Peyer's patch (tissue), 4 donors: ENCODE data around the gene NLRP3. TPM values are rescaled to one million over a fixed set of nuclear protein-coding genes. Genes with fewer than 3 reads are reported as not detected.
A peak's percentile ranks its signal among the peaks of the same experiment; 100 is the strongest.

Experiments
- DNase-seq, 3 donors: peaks; one replicate each; pipeline ENCODE4 v3.0.0-alpha.2; 2017 to 2019
- H3K27ac ChIP-seq, 4 donors: fragments of 200-600 bp; sonication (generic); one replicate each; pipeline ENCODE4 v1.5.1; 2016 to 2019
- H3K27me3 ChIP-seq, 2 donors: fragments of 200-600 bp; sonication (generic); one replicate each; pipeline ENCODE4 v1.5.1; 2019
- H3K36me3 ChIP-seq, 3 donors: fragments of 200-600 bp; sonication (generic); one replicate each; pipeline ENCODE4 v1.5.1; 2016 to 2019
- H3K4me1 ChIP-seq, 4 donors: fragments of 200-600 bp; sonication (generic); one replicate each; pipeline ENCODE4 v1.5.1; 2016 to 2019
- H3K4me3 ChIP-seq, 4 donors: fragments of 200-600 bp; sonication (generic); 1 replicate in 3 of 4; 2 replicates in 1 of 4; pipeline ENCODE4 v1.5.1; 2016 to 2019; ENCODE audit warnings: mild to moderate bottlenecking in 1 of 4
- H3K9me3 ChIP-seq, 4 donors: fragments of 200-600 bp; sonication (generic); one replicate each; pipeline ENCODE4 v1.5.1; 2016 to 2019; ENCODE audit warnings: mild to moderate bottlenecking in 1 of 4
- CTCF ChIP-seq, 6 experiments: fragments of 450-650 bp in 4 of 6; fragments of 200-600 bp in 2 of 6; sonication (generic) in 1 of 6; IDR thresholded peaks; one replicate each; pipeline ENCODE4 v1.5.1; 2017 to 2019; ENCODE audit warnings: antibody characterized with exemption in 6 of 6, mild to moderate bottlenecking in 3 of 6, moderate library complexity in 1 of 6
- POLR2A ChIP-seq, 2 donors: fragments of 450-650 bp; IDR thresholded peaks; one replicate each; pipeline ENCODE4 v1.5.1; 2017; ENCODE audit warnings: antibody characterized with exemption in 2 of 2, mild to moderate bottlenecking in 2 of 2, moderate library complexity in 2 of 2
- total RNA-seq, 4 donors: library from RNA; depleted of rRNA; stranded (reverse); fragments of >200 nt; gene quantifications; one replicate each; pipeline ENCODE4 v1.1.0, GENCODE V29; 2016

The NLRP3 gene
- total RNA-seq, 4 donors from 2014 or later: 0.47 to 9.1 (median 0.67) TPM; not detected in 1

DNA sequence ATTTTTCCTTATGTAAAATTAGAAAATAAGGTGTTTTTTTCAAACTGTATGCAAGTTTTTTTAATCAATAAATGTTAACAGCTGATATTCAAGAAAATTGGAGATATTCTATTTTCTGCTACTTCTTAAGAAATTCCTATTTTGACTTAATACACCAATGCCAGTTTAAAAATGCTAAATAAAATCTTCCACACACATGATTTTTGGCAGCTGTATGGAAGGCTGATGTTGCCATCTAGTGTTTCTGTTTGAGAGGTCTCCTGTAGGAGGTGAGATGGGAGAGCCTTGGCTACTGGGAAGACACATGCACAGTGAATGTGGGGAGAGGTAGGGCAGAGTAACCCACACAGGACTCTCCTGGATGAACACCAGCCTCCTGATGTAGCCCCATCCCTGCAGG lies 71.1 kb downstream of the NLRP3 start:
- H3K27ac ChIP-seq: no peak overlapping the region
- DNase-seq: peak in 1 of 3 donors; percentile 63
- no peaks in the 10 kb centered on the region for H3K4me1 ChIP-seq
- H3K36me3 ChIP-seq: no peaks in the 10 kb centered on the region
- no peak overlapping the region for H3K4me3 ChIP-seq
- H3K9me3 ChIP-seq: no peaks in the 10 kb centered on the region
- TF ChIP-seq POLR2A (IDR thresholded peaks at IDR 0.05): no peak
- peak in 5 of 6 experiments; percentile 5 to 80 (median 71) for TF ChIP-seq CTCF (IDR thresholded peaks at IDR 0.05)
- H3K27me3 ChIP-seq: no peaks in the 10 kb centered on the region

- Histone ChIP-seq H3K4me3 (no peak overlapping the region), H3K36me3 (no peaks in the 10 kb centered on the region), H3K27ac (no peak overlapping the region), H3K27me3 (no peaks in the 10 kb centered on the region), H3K4me1 (no peaks in the 10 kb centered on the region), H3K9me3 (no peaks in the 10 kb centered on the region)
- TF ChIP-seq CTCF (IDR thresholded peaks at IDR 0.05) (no peak), POLR2A (IDR thresholded peaks at IDR 0.05) (no peak)
- DNase-seq: no peak
Measured at GRCh38 chr1:247491328-247491727, 75.4 kb downstream of the NLRP3 start.

- no peaks in the 10 kb centered on the region for H3K27me3 ChIP-seq
- H3K36me3 ChIP-seq: no peaks in the 10 kb centered on the region
- no peaks in the 10 kb centered on the region for H3K9me3 ChIP-seq
- no peaks in the 10 kb centered on the region for H3K4me1 ChIP-seq
- no peak for DNase-seq
- no peak overlapping the region for H3K27ac ChIP-seq
- no peak for TF ChIP-seq POLR2A (IDR thresholded peaks at IDR 0.05)
- no peak for TF ChIP-seq CTCF (IDR thresholded peaks at IDR 0.05)
- H3K4me3 ChIP-seq: no peak overlapping the region
Measured at GRCh38 chr1:247493106-247493505, 77.1 kb downstream of the NLRP3 start.

GRCh38 chr1:247494767-247495166 lies 78.8 kb downstream of the NLRP3 start:
- H3K27me3 ChIP-seq: no peaks in the 10 kb centered on the region
- H3K4me1 ChIP-seq: no peaks in the 10 kb centered on the region
- no peak overlapping the region for H3K4me3 ChIP-seq
- no peak for DNase-seq
- TF ChIP-seq CTCF (IDR thresholded peaks at IDR 0.05) (no peak), POLR2A (IDR thresholded peaks at IDR 0.05) (no peak)
- no peaks in the 10 kb centered on the region for H3K36me3 ChIP-seq
- no peak overlapping the region for H3K27ac ChIP-seq
- H3K9me3 ChIP-seq: no peaks in the 10 kb centered on the region

GRCh38 chr1:247496581-247497285 lies 80.8 kb downstream of the NLRP3 start:
- Histone ChIP-seq H3K4me3 (no peak overlapping the region), H3K36me3 (no peaks in the 10 kb centered on the region), H3K27ac (no peak overlapping the region), H3K27me3 (no peaks in the 10 kb centered on the region), H3K4me1 (no peaks in the 10 kb centered on the region), H3K9me3 (no peaks in the 10 kb centered on the region)
- no peak for DNase-seq
- TF ChIP-seq CTCF (IDR thresholded peaks at IDR 0.05) (no peak), POLR2A (IDR thresholded peaks at IDR 0.05) (no peak)

Other genes starting within 250 kb of the NLRP3 start
- gene ZNF124, start 244.2 kb upstream of the NLRP3 start, total RNA-seq: 10 to 100 TPM; 21.1 to 66.0 (median 34.7) TPM
- gene VN1R5, start 160.1 kb upstream of the NLRP3 start, total RNA-seq: not detected
- 10 to 100 TPM in 3 of 4 donors, 1 to 10 TPM in 1; 8.2 to 31.4 (median 23.5) TPM for gene ZNF496, start 84.3 kb upstream of the NLRP3 start, total RNA-seq
- gene OR2B11, start 41.9 kb downstream of the NLRP3 start, total RNA-seq: not detected
- not detected for gene OR2C3, start 120.3 kb downstream of the NLRP3 start, total RNA-seq
- 1 to 10 TPM in 1 of 4 donors, under 1 TPM in 3; 0.18 to 1.7 (median 0.41) TPM for gene GCSAML, start 133.0 kb downstream of the NLRP3 start, total RNA-seq
- gene OR2G2, start 172.2 kb downstream of the NLRP3 start, total RNA-seq: not detected
- gene OR2G3, start 189.4 kb downstream of the NLRP3 start, total RNA-seq: not detected